ENCODE measurements around the gene ELL2. TPM values are rescaled to one million over a fixed set of nuclear protein-coding genes. Genes with fewer than 3 reads are reported as not detected.

ELL2 gene
- total RNA-seq, 1 donor from 2014 or later, result 14.2 TPM

DNA sequence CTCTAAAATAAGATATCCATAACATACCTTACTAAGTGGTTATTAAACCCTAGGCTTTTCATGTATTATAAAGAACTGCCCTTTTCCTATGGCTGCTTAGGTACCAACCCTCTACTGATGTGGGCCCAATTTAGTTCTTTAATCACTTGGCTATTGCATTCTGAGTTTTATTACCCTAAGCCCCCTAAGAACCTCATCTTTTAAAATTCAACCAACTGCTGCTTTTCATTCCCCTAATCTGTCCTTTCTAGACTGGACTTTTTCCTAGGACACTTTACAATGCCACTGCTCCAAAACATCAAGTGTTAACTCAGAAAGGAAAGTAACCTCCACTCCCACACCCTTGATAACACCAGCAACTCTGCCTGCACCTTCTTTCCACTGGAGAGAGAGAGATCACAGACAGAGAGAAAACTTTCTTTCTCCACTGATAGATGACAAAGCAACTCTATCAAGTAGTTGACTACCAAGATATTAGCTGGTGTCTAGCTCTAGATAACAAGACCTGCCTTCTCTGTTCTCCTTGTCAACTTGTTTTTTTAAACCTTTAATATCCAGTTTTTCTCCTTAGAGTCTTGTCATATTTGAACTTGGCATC, 27.3 kb downstream of the ELL2 start:
- no peaks in the 10 kb centered on the region for H3K79me2 ChIP-seq (ENCODE audit: low read depth)
- H3K27me3 ChIP-seq, result no peaks in the 10 kb centered on the region
- no peak overlapping the region for H3K4me3 ChIP-seq
- no peaks in the 10 kb centered on the region for H4K20me1 ChIP-seq (ENCODE audit: low read depth)
- no peak overlapping the region for H3K4me2 ChIP-seq
- Mint-ChIP-seq H3K27me3 (ENCODE audit: insufficient read depth, low read depth) (peaks cover 2% of the 10 kb centered on the region), H3K36me3 (peaks cover 3% of the 10 kb centered on the region), H3K4me1 (no peaks in the 10 kb centered on the region), H3K27ac (no peak overlapping the region), H3K4me3 (no peak overlapping the region), H3K9me3 (no peaks in the 10 kb centered on the region)
- no peak overlapping the region for H2AFZ ChIP-seq (replicated peaks)
- DNase-seq (ENCODE audit: low spot score), result no peak
- peaks cover 18% of the 10 kb centered on the region for H3K4me1 ChIP-seq
- no peaks in the 10 kb centered on the region for H3K9me3 ChIP-seq (ENCODE audit: low read depth)
- no peaks in the 10 kb centered on the region for H3K36me3 ChIP-seq
- H3K27ac ChIP-seq, result no peak overlapping the region
- TF ChIP-seq EZH2phosphoT487 (IDR thresholded peaks at IDR 0.05) (no peak), EZH2 (IDR thresholded peaks at IDR 0.05) (no peak)
- TF ChIP-seq, protein P1, sequence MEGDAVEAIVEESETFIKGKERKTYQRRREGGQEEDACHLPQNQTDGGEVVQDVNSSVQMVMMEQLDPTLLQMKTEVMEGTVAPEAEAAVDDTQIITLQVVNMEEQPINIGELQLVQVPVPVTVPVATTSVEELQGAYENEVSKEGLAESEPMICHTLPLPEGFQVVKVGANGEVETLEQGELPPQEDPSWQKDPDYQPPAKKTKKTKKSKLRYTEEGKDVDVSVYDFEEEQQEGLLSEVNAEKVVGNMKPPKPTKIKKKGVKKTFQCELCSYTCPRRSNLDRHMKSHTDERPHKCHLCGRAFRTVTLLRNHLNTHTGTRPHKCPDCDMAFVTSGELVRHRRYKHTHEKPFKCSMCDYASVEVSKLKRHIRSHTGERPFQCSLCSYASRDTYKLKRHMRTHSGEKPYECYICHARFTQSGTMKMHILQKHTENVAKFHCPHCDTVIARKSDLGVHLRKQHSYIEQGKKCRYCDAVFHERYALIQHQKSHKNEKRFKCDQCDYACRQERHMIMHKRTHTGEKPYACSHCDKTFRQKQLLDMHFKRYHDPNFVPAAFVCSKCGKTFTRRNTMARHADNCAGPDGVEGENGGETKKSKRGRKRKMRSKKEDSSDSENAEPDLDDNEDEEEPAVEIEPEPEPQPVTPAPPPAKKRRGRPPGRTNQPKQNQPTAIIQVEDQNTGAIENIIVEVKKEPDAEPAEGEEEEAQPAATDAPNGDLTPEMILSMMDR (IDR thresholded peaks at IDR 0.05), result no peak
- H3F3A ChIP-seq (ENCODE audit: low read depth), result no peaks in the 10 kb centered on the region
- H3K9ac ChIP-seq, result no peak overlapping the region

DNA sequence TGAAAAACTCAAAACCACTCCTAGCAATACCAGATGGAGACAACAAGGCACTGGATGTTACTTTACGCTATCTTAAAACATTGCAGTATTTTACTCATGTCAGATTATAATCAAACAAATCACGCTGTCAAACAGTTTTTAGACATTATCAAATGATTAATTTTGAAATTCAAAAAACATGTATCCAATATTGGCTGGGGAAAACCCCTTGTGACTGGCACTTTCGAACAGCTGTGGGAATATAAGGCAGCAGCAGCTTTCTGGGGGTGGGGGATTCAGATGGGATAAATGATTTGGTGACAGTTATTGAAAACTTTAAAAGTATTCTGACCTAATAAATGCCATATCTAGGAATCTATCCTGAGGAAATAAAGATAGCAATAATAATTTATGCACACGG, 28.7 kb downstream of the ELL2 start:
- H3K9me3 Mint-ChIP-seq, result no peaks in the 10 kb centered on the region
- DNase-seq (ENCODE audit: low spot score), result no peak
- H3K9me3 ChIP-seq (ENCODE audit: low read depth), result no peaks in the 10 kb centered on the region
- peaks cover 3% of the 10 kb centered on the region for H3K36me3 Mint-ChIP-seq
- H3K79me2 ChIP-seq (ENCODE audit: low read depth), result no peaks in the 10 kb centered on the region
- no peak overlapping the region for H3K9ac ChIP-seq
- no peaks in the 10 kb centered on the region for H4K20me1 ChIP-seq (ENCODE audit: low read depth)
- no peak overlapping the region for H3K4me3 ChIP-seq
- H3K4me3 Mint-ChIP-seq, result no peak overlapping the region
- H3F3A ChIP-seq (ENCODE audit: low read depth), result no peaks in the 10 kb centered on the region
- no peak overlapping the region for H3K27ac ChIP-seq
- H3K27me3 Mint-ChIP-seq (ENCODE audit: insufficient read depth, low read depth), result peaks cover 5% of the 10 kb centered on the region
- H3K27me3 ChIP-seq, result no peaks in the 10 kb centered on the region
- no peaks in the 10 kb centered on the region for H3K36me3 ChIP-seq
- H3K27ac Mint-ChIP-seq, result no peak overlapping the region
- TF ChIP-seq EZH2phosphoT487 (IDR thresholded peaks at IDR 0.05) (no peak), EZH2 (IDR thresholded peaks at IDR 0.05) (no peak)
- TF ChIP-seq, protein P1 (IDR thresholded peaks at IDR 0.05), result no peak
- H2AFZ ChIP-seq (replicated peaks), result no peak overlapping the region
- H3K4me2 ChIP-seq, result no peak overlapping the region
- H3K4me1 Mint-ChIP-seq, result peaks cover 5% of the 10 kb centered on the region
- H3K4me1 ChIP-seq, result peaks cover 18% of the 10 kb centered on the region

DNA sequence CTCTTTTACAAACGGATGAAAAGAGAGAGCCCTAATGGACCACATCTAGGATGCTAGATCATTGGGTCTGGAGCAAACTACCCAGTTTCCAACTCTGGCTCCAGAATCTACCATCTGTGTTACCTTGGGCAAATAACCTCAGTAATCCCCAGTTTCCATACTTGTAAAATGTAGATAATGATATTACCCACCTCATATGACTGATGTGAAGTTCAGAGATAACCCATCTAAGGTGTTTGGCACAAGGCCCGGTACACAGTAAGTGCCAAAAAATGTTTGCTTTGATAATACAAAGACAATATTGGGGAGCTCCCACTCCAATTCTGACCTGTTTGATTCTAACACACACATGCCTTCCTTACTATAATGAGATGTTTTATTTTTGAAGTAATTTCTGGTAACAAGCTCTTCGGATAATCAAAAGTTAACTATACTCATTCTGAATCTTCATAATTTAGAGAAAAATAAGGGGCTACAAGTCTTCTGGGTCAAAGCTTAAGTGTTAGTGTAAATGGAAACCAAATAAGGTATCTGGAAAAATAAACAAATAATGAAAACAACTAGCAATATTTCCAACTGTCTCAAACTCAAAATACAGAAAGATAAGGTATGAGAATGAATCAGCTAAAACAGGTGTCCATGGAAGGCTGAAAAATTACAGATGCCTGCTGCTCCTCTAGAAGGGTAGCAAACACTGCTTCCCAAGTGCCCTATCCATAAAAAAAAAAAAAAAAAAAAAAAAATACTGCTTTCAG, 30.4 kb downstream of the ELL2 start:
- Histone ChIP-seq H3K4me1 (peaks cover 18% of the 10 kb centered on the region), H3K9me3 (ENCODE audit: low read depth) (no peaks in the 10 kb centered on the region), H2AFZ (replicated peaks) (no peak overlapping the region), H3K36me3 (no peaks in the 10 kb centered on the region), H4K20me1 (ENCODE audit: low read depth) (no peaks in the 10 kb centered on the region), H3K4me3 (no peak overlapping the region), H3K4me2 (no peak overlapping the region), H3K27ac (no peak overlapping the region), H3F3A (ENCODE audit: low read depth) (peaks cover 3% of the 10 kb centered on the region), H3K9ac (no peak overlapping the region), H3K79me2 (ENCODE audit: low read depth) (no peaks in the 10 kb centered on the region), H3K27me3 (no peaks in the 10 kb centered on the region)
- Mint-ChIP-seq H3K27ac (no peak overlapping the region), H3K9me3 (no peaks in the 10 kb centered on the region), H3K4me3 (no peak overlapping the region), H3K4me1 (peaks cover 7% of the 10 kb centered on the region), H3K27me3 (ENCODE audit: insufficient read depth, low read depth) (peaks cover 4% of the 10 kb centered on the region), H3K36me3 (peaks cover 1% of the 10 kb centered on the region)
- TF ChIP-seq EZH2phosphoT487 (IDR thresholded peaks at IDR 0.05) (no peak), EZH2 (IDR thresholded peaks at IDR 0.05) (no peak)
- TF ChIP-seq, protein P1 (IDR thresholded peaks at IDR 0.05), result no peak
- DNase-seq (ENCODE audit: low spot score), result no peak

Measured in neural progenitor cell (in vitro differentiated cells).